Thoracic aorta (tissue), 2 donors: Measurements from ENCODE around the gene MED16. TPM values are rescaled to one million over a fixed set of nuclear protein-coding genes. Genes with fewer than 3 reads are reported as not detected.

Source experiments
- ATAC-seq: fragments of 150-250 bp; one replicate; pipeline ENCODE4 v1.8.0; 2017; ENCODE audit warnings: low read depth; ENCODE audit not compliant: insufficient number of reproducible peaks, low FRiP score
- DNase-seq: peaks from one replicate; pipeline ENCODE4 v3.0.0-alpha.2; 2020; ENCODE audit warnings: low spot score
- H3K27ac ChIP-seq, 2 donors: fragments of 200-600 bp; sonication (generic); 1 replicate in 1 of 2; 2 replicates in 1 of 2; pipeline ENCODE4 v1.5.1; 2016; ENCODE audit warnings: mild to moderate bottlenecking in 2 of 2, moderate library complexity in 2 of 2
- H3K27me3 ChIP-seq: fragments of 200-600 bp; sonication (generic); replicated peaks from 2 replicates; pipeline ENCODE4 v1.6.0; 2016; ENCODE audit warnings: mild to moderate bottlenecking; ENCODE audit not compliant: insufficient read depth
- H3K36me3 ChIP-seq: fragments of 200-600 bp; sonication (generic); one replicate; pipeline ENCODE4 v1.5.1; 2016
- H3K4me1 ChIP-seq, 2 donors: fragments of 200-600 bp; sonication (generic); 1 replicate in 1 of 2; 2 replicates in 1 of 2; pipeline versions ENCODE4 v1.5.1 to v1.6.0; 2016; ENCODE audit warnings: low read depth in 2 of 2, mild to moderate bottlenecking in 1 of 2; ENCODE audit not compliant: control insufficient read depth in 1 of 2
- H3K4me3 ChIP-seq: fragments of 200-600 bp; sonication (generic); 2 replicates; pipeline ENCODE4 v1.5.1; 2016; ENCODE audit warnings: mild to moderate bottlenecking
- H3K9me3 ChIP-seq: fragments of 200-600 bp; sonication (generic); 2 replicates; pipeline ENCODE4 v1.5.1; 2016
- total RNA-seq, 2 donors: library from RNA; depleted of rRNA; stranded (reverse); fragments of >200 nt; gene quantifications; one replicate each; pipeline versions ENCODE4 v1.1.0 to v1.2.3, GENCODE V29; 2016
- TF ChIP-seq, protein P1 (sequence below): fragments of 200-600 bp; sonication (generic); IDR thresholded peaks from one replicate; pipeline ENCODE4 v1.5.1; 2019; ENCODE audit warnings: antibody characterized with exemption

MED16 gene
- total RNA-seq, 2 donors from 2014 or later, result 29.1 to 38.0 TPM

DNA sequence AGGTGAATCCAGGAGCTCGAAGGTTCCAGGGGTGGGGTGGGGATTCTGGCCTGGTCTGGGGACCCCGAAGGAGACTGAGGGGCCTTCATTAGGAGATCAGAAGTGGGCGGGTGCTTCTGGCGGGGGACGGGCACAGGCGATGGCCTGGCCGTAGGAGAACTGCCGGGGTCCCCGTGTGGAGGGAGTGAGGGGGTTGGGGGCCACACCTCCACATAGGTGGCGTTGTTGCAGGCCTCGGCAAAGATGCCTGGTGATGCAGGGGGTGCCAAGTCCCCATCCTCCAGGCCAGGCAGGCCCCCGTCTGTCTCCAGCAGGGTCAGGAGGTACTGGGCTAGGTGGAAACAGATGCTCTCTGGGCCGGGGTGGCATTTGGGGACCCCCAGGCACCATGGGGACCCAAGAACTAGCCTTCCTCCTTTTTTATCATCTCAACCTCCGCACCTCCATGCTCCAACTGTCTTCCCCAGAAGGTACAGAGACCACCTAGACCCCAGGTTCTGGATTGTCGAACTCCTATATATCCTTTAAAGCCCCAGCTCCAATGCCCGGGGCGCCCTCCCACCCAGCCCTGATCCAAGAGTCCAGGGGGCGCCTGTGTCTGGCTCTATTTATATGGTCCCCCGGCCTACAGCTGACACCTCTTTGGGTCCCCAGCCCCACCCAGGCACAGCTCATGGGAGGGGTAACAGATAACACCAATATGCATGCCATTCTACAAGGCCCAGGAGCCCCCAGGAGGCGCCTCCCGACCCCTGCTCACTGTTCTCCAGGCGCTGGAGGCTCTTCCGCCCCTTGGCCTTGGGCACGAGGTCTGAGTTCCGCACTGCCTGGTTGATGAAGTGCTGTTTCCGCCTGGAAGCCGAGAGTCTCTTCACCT lies 8.5 kb upstream of the MED16 start:
- Histone ChIP-seq H3K27ac (no peak overlapping the region), H3K9me3 (no peaks in the 10 kb centered on the region), H3K36me3 (no peaks in the 10 kb centered on the region), H3K27me3 (no peaks in the 10 kb centered on the region), H3K4me1 (peaks cover 0 to 9% of the 10 kb centered on the region in 2 donors), H3K4me3 (no peak overlapping the region)
- DNase-seq (no peak), ATAC-seq (no peak)
- TF ChIP-seq, protein P1, sequence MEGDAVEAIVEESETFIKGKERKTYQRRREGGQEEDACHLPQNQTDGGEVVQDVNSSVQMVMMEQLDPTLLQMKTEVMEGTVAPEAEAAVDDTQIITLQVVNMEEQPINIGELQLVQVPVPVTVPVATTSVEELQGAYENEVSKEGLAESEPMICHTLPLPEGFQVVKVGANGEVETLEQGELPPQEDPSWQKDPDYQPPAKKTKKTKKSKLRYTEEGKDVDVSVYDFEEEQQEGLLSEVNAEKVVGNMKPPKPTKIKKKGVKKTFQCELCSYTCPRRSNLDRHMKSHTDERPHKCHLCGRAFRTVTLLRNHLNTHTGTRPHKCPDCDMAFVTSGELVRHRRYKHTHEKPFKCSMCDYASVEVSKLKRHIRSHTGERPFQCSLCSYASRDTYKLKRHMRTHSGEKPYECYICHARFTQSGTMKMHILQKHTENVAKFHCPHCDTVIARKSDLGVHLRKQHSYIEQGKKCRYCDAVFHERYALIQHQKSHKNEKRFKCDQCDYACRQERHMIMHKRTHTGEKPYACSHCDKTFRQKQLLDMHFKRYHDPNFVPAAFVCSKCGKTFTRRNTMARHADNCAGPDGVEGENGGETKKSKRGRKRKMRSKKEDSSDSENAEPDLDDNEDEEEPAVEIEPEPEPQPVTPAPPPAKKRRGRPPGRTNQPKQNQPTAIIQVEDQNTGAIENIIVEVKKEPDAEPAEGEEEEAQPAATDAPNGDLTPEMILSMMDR, result no peak

DNA sequence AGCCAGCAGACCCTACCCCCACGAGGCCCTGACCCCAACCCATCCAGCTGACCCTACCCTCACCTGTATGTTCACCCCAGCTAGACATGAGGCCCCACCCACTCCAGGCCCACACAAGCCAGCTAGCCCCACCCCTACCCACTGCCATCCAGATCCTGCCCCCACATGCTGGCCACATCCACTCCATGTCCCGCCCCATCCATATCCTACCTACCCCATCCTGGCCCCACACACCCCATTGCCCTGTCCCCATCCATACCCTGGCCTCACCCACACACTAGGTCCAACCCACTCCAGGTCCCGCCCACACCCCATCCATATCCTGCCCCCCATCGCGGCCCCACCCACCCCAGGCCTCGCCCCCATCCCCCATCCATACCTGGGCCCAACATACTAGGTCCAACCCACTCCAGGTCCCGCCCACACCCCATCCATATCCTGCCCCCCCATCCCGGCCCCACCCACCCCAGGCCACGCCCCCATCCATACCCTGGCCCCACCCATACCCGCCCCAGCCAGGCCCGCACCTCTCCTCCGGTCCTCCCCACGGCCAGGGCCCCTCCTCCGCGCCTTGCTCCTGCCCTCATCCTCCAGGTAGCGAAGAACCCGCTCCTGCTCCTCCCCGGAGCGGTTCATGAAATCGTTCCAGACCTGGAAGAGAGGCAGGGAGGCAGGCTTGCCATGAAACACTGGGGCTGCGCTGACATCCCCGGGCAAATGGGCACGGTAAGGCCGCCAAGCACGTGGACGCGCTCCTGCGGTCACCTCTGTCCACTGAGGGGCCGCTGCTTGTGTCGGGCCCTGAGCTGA lies 7.5 kb upstream of the MED16 start:
- DNase-seq (no peak), ATAC-seq (no peak)
- no peak overlapping the region for H3K27ac ChIP-seq

DNA sequence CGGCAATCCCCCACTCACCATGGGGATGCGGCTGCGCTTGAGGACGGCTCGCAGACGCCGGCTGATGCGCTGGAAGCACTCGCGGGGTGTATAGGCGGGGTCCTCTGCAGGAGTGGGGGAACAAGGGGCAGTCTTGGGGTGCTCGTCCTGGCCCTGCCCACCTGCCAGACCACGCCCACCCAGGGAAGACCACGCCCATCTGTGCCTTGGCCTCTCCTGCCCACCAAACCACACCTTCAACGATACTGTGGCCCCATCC lies 7.0 kb upstream of the MED16 start:
- H3K27me3 ChIP-seq, result no peaks in the 10 kb centered on the region
- H3K36me3 ChIP-seq, result no peaks in the 10 kb centered on the region
- no peaks in the 10 kb centered on the region for H3K9me3 ChIP-seq
- DNase-seq (no peak), ATAC-seq (no peak)
- H3K27ac ChIP-seq, result no peak overlapping the region
- H3K4me1 ChIP-seq, result peaks cover 0 to 9% of the 10 kb centered on the region in 2 donors
- TF ChIP-seq, protein P1, result no peak
- H3K4me3 ChIP-seq, result no peak overlapping the region

More for the DNA sequence above, 7.5 kb upstream of the MED16 start:
- Histone ChIP-seq H3K27me3 (no peaks in the 10 kb centered on the region), H3K36me3 (no peaks in the 10 kb centered on the region), H3K4me1 (peaks cover 0 to 9% of the 10 kb centered on the region in 2 donors), H3K4me3 (no peak overlapping the region), H3K9me3 (no peaks in the 10 kb centered on the region)
- TF ChIP-seq, protein P1, result no peak

DNA sequence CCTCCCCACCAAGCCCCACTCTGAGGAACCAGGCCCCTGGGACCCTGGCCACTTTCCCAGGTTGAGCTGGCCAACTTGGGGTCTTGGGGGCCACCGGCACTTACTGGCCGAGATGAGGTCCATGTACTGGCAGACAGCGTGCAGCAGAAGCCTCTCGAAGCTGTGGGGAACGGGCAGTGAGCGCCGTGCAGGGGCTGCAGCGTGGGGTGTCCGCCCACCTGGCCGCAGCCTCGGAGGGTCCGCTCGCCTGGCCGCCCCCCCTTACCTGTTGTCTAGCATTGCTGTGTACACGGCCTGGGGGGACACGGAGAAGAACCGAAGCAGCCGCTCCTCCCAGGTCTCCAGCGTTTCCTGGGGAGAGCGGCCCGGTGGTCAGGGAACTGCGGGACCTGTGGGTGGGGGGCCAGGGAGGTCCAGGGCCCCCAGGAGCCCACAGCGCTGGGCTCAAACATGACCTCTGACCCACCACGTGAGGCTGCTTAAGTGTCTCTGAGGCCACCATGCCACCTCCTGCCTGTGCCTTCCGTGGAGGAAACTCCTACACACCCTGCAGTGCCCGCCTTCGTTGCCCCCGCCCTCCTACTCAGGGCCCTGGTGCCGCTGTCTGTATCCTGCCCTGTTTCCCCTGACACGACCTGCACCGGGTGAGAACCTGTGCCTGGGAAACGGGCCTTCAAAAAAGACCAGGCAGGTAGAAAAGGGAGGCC lies 6.5 kb upstream of the MED16 start:
- DNase-seq (no peak), ATAC-seq (no peak)
- TF ChIP-seq, protein P1, result no peak
- no peaks in the 10 kb centered on the region for H3K36me3 ChIP-seq
- H3K27ac ChIP-seq, result no peak overlapping the region
- peaks cover 0 to 9% of the 10 kb centered on the region in 2 donors for H3K4me1 ChIP-seq
- H3K27me3 ChIP-seq, result no peaks in the 10 kb centered on the region
- no peak overlapping the region for H3K4me3 ChIP-seq
- H3K9me3 ChIP-seq, result no peaks in the 10 kb centered on the region

DNA sequence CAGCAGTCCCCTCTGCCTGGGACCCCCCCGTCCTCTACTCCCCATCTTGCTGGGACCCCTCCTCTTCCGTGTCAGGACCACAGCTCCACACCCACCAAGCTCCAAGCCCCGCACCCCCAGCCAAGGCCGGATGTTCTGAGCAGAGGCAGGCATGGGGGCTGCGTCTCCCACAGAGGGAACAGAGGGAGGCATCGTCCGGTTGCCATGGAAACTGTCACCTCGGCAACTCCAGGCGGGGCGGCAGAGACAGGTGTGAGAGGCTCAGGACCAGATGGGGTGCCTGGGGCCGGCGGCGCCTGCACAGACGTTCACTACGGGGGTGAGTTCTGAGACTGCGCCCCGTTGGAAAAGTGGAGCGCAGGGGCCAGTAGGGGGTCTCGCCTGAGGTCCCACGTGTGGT lies 5.7 kb upstream of the MED16 start:
- no peak overlapping the region for H3K4me3 ChIP-seq
- H3K27me3 ChIP-seq, result no peaks in the 10 kb centered on the region
- no peak overlapping the region for H3K27ac ChIP-seq
- no peak for ATAC-seq
- H3K36me3 ChIP-seq, result no peaks in the 10 kb centered on the region
- no peak for DNase-seq
- H3K4me1 ChIP-seq, result peaks cover 0 to 12% of the 10 kb centered on the region in 2 donors
- TF ChIP-seq, protein P1, result no peak
- H3K9me3 ChIP-seq, result no peaks in the 10 kb centered on the region
